Mucosa of descending colon (tissue), 3 donors: ENCODE measurements around the gene CNOT4. TPM values are rescaled to one million over a fixed set of nuclear protein-coding genes. Genes with fewer than 3 reads are reported as not detected.

ENCODE experiments used
- ATAC-seq: fragments of 200-7000 bp; cut with Tn5 transposase; one replicate; pipeline ENCODE4 v1.9.1; 2020; ENCODE audit warnings: mild to moderate bottlenecking, moderate library complexity
- DNase-seq, 3 donors: peaks; one replicate each; pipeline ENCODE4 v3.0.0-alpha.2; 2020
- H3K36me3 ChIP-seq: fragments of 200-600 bp; one replicate; pipeline ENCODE4 v1.8.0; 2021; ENCODE audit warnings: low read depth, mild to moderate bottlenecking
- H3K4me1 ChIP-seq: fragments of 200-600 bp; one replicate; pipeline ENCODE4 v1.8.0; 2021; ENCODE audit warnings: low read depth, mild to moderate bottlenecking
- H3K4me3 ChIP-seq: fragments of 200-600 bp; one replicate; pipeline ENCODE4 v1.8.0; 2021; ENCODE audit warnings: mild to moderate bottlenecking
- H3K9me3 ChIP-seq: fragments of 200-600 bp; one replicate; pipeline ENCODE4 v1.8.0; 2021; ENCODE audit warnings: mild to moderate bottlenecking
- intact Hi-C, 2 donors: fragments of 100-400 bp; cut with DNase I in 1 of 2; cut with micrococcal nuclease in 1 of 2; formaldehyde crosslinking; loops; one replicate each; pipeline versions ENCODE4 v1.11.0 to v1.11.1; 2022; cut with DNase I, micrococcal nuclease
- total RNA-seq, 3 donors: library from RNA; stranded (reverse); fragmentation: NEBNext Ultra II Directional in 2 of 3; extraction: Animal tissue kit (Norgen Biotek cat#: 25700) in 2 of 3; gene quantifications; one replicate each; pipeline versions ENCODE4 v1.2.1 to v1.2.4, GENCODE V29; 2021 to 2023
- TF ChIP-seq, protein P1 (sequence below): fragments of 200-600 bp; IDR thresholded peaks from one replicate; pipeline ENCODE4 v1.8.0; 2022; ENCODE audit warnings: antibody characterized with exemption, mild to moderate bottlenecking
- donor health status: DM: no; HTN: no; CAD: no; lungs with moderate emphysema.
- donor health status: DM: no; HTN: no; CAD: no.
- donor health status: DM: no; HTN: yes; CAD: no.

Gene CNOT4
- total RNA-seq, 3 donors from 2014 or later = 18.3 to 37.2 (median 22.1) TPM

DNA sequence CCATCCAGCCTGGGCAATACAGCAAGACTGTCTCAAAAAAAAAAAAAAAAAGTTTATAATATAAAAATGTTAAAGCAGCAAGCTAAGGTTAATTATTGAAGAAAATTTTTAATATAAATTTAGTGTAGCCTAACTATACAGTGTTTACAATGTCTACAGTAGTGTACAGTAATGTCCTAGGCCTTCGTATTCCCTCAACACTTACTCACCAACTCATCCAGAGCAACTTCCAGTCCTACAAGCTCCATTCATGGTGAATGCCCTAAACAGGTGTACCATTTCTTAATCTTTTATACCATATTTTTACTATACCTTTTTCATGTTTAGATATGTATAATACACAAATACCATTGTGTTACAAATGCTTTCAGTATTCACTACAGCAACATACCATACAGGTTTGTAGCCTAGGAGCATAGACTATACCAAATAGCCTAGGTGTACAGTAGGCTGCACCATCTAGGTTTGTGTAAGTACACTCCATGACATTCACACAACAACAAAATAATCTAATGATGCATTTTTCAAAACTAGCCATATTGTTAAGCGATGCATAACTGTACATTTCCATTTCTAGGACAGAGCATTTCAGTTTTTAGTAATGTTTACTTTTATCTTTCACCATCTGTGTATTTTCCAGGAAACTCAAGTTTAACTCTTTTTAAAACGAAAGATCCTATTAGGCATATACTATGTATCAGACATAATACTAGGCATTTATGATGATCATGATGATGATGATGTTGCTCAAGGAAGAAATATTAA is 43.3 kb downstream of the CNOT4 start:
- Histone ChIP-seq H3K4me3 (no peak overlapping the region), H3K36me3 (no peaks in the 10 kb centered on the region), H3K4me1 (no peaks in the 10 kb centered on the region), H3K9me3 (no peaks in the 10 kb centered on the region)
- intact Hi-C loops = no loop called here
- TF ChIP-seq, protein P1, sequence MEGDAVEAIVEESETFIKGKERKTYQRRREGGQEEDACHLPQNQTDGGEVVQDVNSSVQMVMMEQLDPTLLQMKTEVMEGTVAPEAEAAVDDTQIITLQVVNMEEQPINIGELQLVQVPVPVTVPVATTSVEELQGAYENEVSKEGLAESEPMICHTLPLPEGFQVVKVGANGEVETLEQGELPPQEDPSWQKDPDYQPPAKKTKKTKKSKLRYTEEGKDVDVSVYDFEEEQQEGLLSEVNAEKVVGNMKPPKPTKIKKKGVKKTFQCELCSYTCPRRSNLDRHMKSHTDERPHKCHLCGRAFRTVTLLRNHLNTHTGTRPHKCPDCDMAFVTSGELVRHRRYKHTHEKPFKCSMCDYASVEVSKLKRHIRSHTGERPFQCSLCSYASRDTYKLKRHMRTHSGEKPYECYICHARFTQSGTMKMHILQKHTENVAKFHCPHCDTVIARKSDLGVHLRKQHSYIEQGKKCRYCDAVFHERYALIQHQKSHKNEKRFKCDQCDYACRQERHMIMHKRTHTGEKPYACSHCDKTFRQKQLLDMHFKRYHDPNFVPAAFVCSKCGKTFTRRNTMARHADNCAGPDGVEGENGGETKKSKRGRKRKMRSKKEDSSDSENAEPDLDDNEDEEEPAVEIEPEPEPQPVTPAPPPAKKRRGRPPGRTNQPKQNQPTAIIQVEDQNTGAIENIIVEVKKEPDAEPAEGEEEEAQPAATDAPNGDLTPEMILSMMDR = no peak
- ATAC-seq (no peak), DNase-seq (no peak)

DNA sequence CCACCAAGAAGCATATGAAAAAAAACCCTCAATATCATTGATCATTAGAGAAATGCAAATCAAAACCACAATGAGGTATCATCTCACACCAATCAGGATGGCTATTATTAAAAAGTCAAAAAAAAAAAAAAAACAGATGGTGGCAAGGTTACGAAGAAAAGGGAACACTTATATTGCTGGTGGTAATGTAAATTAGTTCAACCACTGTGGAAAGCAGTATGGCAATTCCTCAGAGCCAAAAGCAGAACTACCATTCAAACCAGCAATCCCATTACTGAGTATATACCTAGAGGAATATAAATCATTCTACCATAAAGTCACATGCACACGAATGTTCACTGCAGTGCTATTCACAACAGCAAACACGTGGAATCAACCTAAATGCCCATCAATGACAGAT is 46.0 kb downstream of the CNOT4 start:
- DNase-seq (no peak), ATAC-seq (no peak)
- no peaks in the 10 kb centered on the region for H3K4me1 ChIP-seq
- TF ChIP-seq, protein P1 = no peak
- H3K9me3 ChIP-seq = no peaks in the 10 kb centered on the region
- no peaks in the 10 kb centered on the region for H3K36me3 ChIP-seq
- intact Hi-C loops = no loop called here
- no peak overlapping the region for H3K4me3 ChIP-seq

DNA sequence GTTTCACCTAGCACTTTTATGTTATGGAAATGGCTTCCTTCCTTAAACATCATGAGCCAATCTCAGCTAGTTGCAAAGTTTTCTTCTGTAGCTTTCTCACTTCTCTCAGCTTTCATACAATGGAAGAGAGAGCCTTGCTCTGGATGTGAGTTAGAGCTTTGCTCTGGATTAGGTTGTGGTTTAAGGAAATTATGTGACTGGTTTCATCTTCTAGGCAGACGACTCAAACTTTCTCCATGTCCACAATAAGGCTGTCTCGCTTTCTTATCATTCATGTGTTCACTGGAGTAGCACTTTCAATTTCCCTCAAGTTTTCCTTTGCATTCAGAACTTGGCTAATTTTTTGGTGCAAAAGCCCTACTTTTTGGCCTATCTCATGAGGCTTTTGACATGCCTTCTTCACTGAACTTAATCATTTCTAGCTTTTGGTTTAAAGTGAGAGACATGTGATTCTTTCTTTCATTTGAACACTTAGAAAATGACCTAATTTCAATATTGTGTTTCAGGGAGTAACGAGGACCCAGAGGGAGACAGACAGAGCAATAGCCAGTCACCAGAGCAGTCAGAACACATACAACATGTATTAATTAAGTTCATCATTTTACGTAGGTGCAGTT is 49.8 kb downstream of the CNOT4 start:
- no peaks in the 10 kb centered on the region for H3K36me3 ChIP-seq
- TF ChIP-seq, protein P1 = no peak

DNA sequence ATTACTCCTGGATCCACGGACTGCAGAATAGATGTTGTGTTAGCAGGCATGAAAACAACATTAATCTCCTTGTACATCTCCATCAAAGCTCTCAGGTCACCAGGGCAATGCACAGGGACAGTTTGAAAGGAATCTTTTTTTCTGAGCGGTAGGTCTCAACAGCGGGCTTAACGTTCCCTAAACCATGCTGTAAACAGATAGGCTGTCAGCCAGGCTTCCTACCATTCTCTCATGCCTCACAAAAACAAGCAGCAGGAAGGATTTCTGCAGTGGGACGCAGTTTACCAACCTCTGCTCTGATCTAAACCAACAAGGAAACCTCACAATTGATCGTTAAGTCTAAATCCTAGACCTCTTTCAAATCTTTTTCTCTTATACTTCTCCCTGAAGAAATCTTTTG is 50.8 kb downstream of the CNOT4 start:
- TF ChIP-seq, protein P1 = no peak
- intact Hi-C loops = no loop called here
- Histone ChIP-seq H3K4me1 (peaks cover 2% of the 10 kb centered on the region), H3K9me3 (no peaks in the 10 kb centered on the region), H3K36me3 (no peaks in the 10 kb centered on the region), H3K4me3 (no peak overlapping the region)
- no peak for ATAC-seq
- DNase-seq = no peak

More for the DNA sequence above, 49.8 kb downstream of the CNOT4 start:
- intact Hi-C loops = no loop called here
- Histone ChIP-seq H3K9me3 (no peaks in the 10 kb centered on the region), H3K4me3 (no peak overlapping the region), H3K4me1 (peaks cover 2% of the 10 kb centered on the region)
- no peak for DNase-seq
- no peak for ATAC-seq

DNA sequence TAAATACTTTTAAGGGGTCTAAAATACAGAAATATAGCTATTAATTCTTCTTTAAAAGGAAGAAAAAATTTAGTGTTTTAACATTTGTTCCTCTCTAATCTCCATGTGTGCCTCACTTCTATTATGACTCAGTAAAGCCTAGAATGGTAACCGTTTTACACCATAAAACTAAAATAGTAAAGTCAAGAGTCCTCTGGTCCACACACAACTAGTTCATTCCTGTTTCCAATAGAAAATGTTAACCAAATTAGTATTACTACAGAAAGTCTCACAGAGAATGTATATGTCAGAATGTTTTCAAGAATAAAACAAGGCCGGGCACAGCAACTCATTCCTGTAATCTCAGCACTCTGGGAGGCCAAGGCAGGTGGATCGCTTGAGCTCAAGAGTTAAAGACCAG is 55.8 kb downstream of the CNOT4 start:
- Histone ChIP-seq H3K4me1 (peaks cover 2% of the 10 kb centered on the region), H3K36me3 (no peaks in the 10 kb centered on the region), H3K4me3 (no peak overlapping the region), H3K9me3 (no peaks in the 10 kb centered on the region)
- DNase-seq = no peak
- TF ChIP-seq, protein P1 = no peak
- intact Hi-C loops = no loop called here
- ATAC-seq = no peak
